H1 (cell line): ENCODE results near the gene CITED4. TPM values are rescaled to one million over a fixed set of nuclear protein-coding genes. Genes with fewer than 3 reads are reported as not detected.

Experiments
- CTCF ChIA-PET: fragments of 300-600 bp; sonication (Branson Sonifier 250); formaldehyde crosslinking; loops from one replicate; lab custom pipeline; 2021; ENCODE audit not compliant: partially characterized antibody; lab: Charles Lee
- POLR2A ChIA-PET: fragments of 300-600 bp; sonication (Branson Sonifier 250); formaldehyde crosslinking; loops from one replicate; lab custom pipeline; 2021; ENCODE audit warnings: inconsistent platforms; ENCODE audit not compliant: partially characterized antibody; lab: Charles Lee
- DNase-seq, 2 experiments: peaks; one replicate each; pipeline versions ENCODE4 v3.0.0 to v3.0.0-alpha.2; 2010 to 2022; ENCODE audit warnings: low spot score in 2 of 2, low read depth in 1 of 2, mixed read lengths in 1 of 2
- FAIRE-seq: peaks from 2 replicates; lab custom pipeline; 2011; peaks lifted over from hg19 to GRCh38; lab: Jason Lieb, UNC
- H2AFZ ChIP-seq: 2 replicates; pipeline ENCODE4 v1.8.1; 2012; ENCODE audit warnings: low read length, inconsistent platforms
- H2AK5ac ChIP-seq: 2 replicates; pipeline ENCODE4 v1.6.1; 2013; ENCODE audit warnings: low read depth, low read length
- H2BK120ac ChIP-seq: replicated peaks from 2 replicates; pipeline ENCODE3; 2013; ENCODE audit warnings: low read depth, low read length, inconsistent platforms
- H2BK12ac ChIP-seq: 2 replicates; pipeline ENCODE4 v1.6.1; 2013; ENCODE audit warnings: low read depth, low read length
- H2BK15ac ChIP-seq: 2 replicates; pipeline ENCODE4 v1.6.1; 2013; ENCODE audit warnings: low read length
- H2BK20ac ChIP-seq: 2 replicates; pipeline ENCODE4 v1.6.1; 2013; ENCODE audit warnings: low read length
- H2BK5ac ChIP-seq: 2 replicates; pipeline ENCODE4 v1.6.1; 2013; ENCODE audit warnings: low read depth, low read length
- H3K14ac ChIP-seq: 2 replicates; pipeline ENCODE4 v1.6.1; 2013; ENCODE audit warnings: inconsistent platforms; ENCODE audit not compliant: insufficient read length
- H3K18ac ChIP-seq: 2 replicates; pipeline ENCODE4 v1.6.1; 2013; ENCODE audit warnings: low read length; ENCODE audit errors: extremely low read depth
- H3K23ac ChIP-seq: 2 replicates; pipeline ENCODE4 v1.6.1; 2013; ENCODE audit warnings: inconsistent platforms; ENCODE audit not compliant: insufficient read length
- H3K23me2 ChIP-seq: 2 replicates; pipeline ENCODE4 v1.6.1; 2013; ENCODE audit warnings: low read depth, low read length
- H3K27ac ChIP-seq: 2 replicates; pipeline ENCODE4 v1.6.1; 2011; ENCODE audit warnings: low read depth, low read length, inconsistent platforms
- H3K27me3 ChIP-seq, 4 experiments: replicated peaks in 1 of 4; 1 replicate in 1 of 4; 2 replicates in 3 of 4; pipeline versions ENCODE4 v1.6.1 to v1.8.1; 2011 to 2013; ENCODE audit warnings: low read length in 3 of 4, mild to moderate bottlenecking in 3 of 4, inconsistent platforms in 2 of 4, mixed read lengths in 2 of 4, moderate library complexity in 1 of 4; ENCODE audit not compliant: control insufficient read depth in 3 of 4, insufficient read depth in 3 of 4; ENCODE audit errors: extremely low read depth in 1 of 4
- H3K36me3 ChIP-seq, 4 experiments: 2 replicates each; pipeline versions ENCODE4 v1.6.1 to v1.8.1; 2011 to 2013; ENCODE audit warnings: mild to moderate bottlenecking in 4 of 4, low read length in 3 of 4, moderate library complexity in 2 of 4, control low read depth in 1 of 4, inconsistent platforms in 1 of 4; ENCODE audit not compliant: insufficient read depth in 4 of 4, control insufficient read depth in 2 of 4
- H3K4ac ChIP-seq: replicated peaks from 2 replicates; pipeline ENCODE3; 2013; ENCODE audit warnings: low read length, low read depth, mixed read lengths, inconsistent platforms; ENCODE audit not compliant: insufficient read length
- H3K4me1 ChIP-seq, 4 experiments: replicated peaks in 1 of 4; 1 replicate in 1 of 4; 2 replicates in 3 of 4; pipeline versions ENCODE4 v1.6.1 to v1.8.1; 2011 to 2013; ENCODE audit warnings: low read length in 3 of 4, inconsistent platforms in 2 of 4, mixed read lengths in 1 of 4; ENCODE audit not compliant: insufficient read depth in 4 of 4, control insufficient read depth in 3 of 4
- H3K4me2 ChIP-seq, 2 experiments: 2 replicates each; pipeline versions ENCODE4 v1.6.1 to v1.8.1; 2011 to 2013; ENCODE audit warnings: low read depth in 2 of 2, low read length in 2 of 2, control low read depth in 1 of 2, inconsistent platforms in 1 of 2, mild to moderate bottlenecking in 1 of 2; ENCODE audit not compliant: insufficient read depth in 1 of 2
- H3K4me3 ChIP-seq, 4 experiments: fragments of 200-600, 300-600 bp in 1 of 4; sonication (generic), shearing (Covaris generic), sonication (Bioruptor Twin) in 1 of 4; 2 replicates each; pipeline versions ENCODE4 v1.5.1 to v1.8.1; 2011 to 2016; ENCODE audit warnings: low read length in 4 of 4, low read depth in 3 of 4, control low read depth in 2 of 4, inconsistent platforms in 2 of 4, mild to moderate bottlenecking in 2 of 4, mixed read lengths in 1 of 4, moderate library complexity in 1 of 4; ENCODE audit not compliant: insufficient read depth in 2 of 4; ENCODE audit errors: extremely low read depth in 1 of 4
- H3K56ac ChIP-seq: replicated peaks from 2 replicates; pipeline ENCODE3; 2013; ENCODE audit warnings: low read depth, mild to moderate bottlenecking, mixed read lengths, low read length, inconsistent platforms; ENCODE audit not compliant: insufficient read length
- H3K79me1 ChIP-seq: 2 replicates; pipeline ENCODE4 v1.6.1; 2013; ENCODE audit warnings: low read depth, low read length, control low read depth
- H3K79me2 ChIP-seq, 2 experiments: 2 replicates each; pipeline versions ENCODE4 v1.6.1 to v1.8.1; 2012 to 2013; ENCODE audit warnings: low read length in 2 of 2, mild to moderate bottlenecking in 2 of 2, inconsistent platforms in 1 of 2; ENCODE audit not compliant: insufficient read depth in 2 of 2, control insufficient read depth in 1 of 2
- H3K9ac ChIP-seq, 4 experiments: replicated peaks in 1 of 4; 1 replicate in 1 of 4; 2 replicates in 3 of 4; pipeline versions ENCODE4 v1.6.1 to v1.8.1; 2011 to 2013; ENCODE audit warnings: low read depth in 3 of 4, low read length in 3 of 4, control low read depth in 2 of 4, mild to moderate bottlenecking in 2 of 4, moderate library complexity in 2 of 4, inconsistent platforms in 1 of 4; ENCODE audit errors: extremely low read depth in 1 of 4
- H3K9me3 ChIP-seq, 2 experiments: 2 replicates each; pipeline versions ENCODE4 v1.6.1 to v1.8.1; 2012 to 2013; ENCODE audit warnings: mild to moderate bottlenecking in 2 of 2, moderate library complexity in 2 of 2, control low read depth in 1 of 2, inconsistent platforms in 1 of 2, low read depth in 1 of 2, low read length in 1 of 2, mixed read lengths in 1 of 2; ENCODE audit not compliant: insufficient read depth in 2 of 2
- H4K20me1 ChIP-seq, 2 experiments: replicated peaks in 1 of 2; 2 replicates each; pipeline versions ENCODE3 to v1.8.1; 2011 to 2013; ENCODE audit warnings: inconsistent platforms in 2 of 2, low read length in 2 of 2, mild to moderate bottlenecking in 1 of 2; ENCODE audit not compliant: insufficient read depth in 2 of 2, control insufficient read depth in 1 of 2
- H4K5ac ChIP-seq: 2 replicates; pipeline ENCODE4 v1.6.1; 2013; ENCODE audit warnings: low read length, low read depth, mixed read lengths, inconsistent platforms; ENCODE audit not compliant: insufficient read length
- H4K8ac ChIP-seq: 2 replicates; pipeline ENCODE4 v1.8.0; 2013; ENCODE audit warnings: mild to moderate bottlenecking, moderate library complexity, low read length, inconsistent platforms; ENCODE audit not compliant: insufficient read depth; ENCODE audit errors: extremely low read depth
- H4K91ac ChIP-seq: replicated peaks from 2 replicates; pipeline ENCODE3; 2013; ENCODE audit warnings: low read length, mixed read lengths, inconsistent platforms; ENCODE audit not compliant: insufficient read length
- BACH1 ChIP-seq: IDR thresholded peaks from 2 replicates; pipeline ENCODE4 v1.6.1; 2012; ENCODE audit warnings: low read length, improper control_type of control experiment
- BCL11A ChIP-seq, 2 experiments: IDR thresholded peaks; one replicate each; pipeline ENCODE4 v1.6.1; 2011; ENCODE audit warnings: low read depth in 2 of 2, low read length in 2 of 2, mild to moderate bottlenecking in 2 of 2
- CEBPB ChIP-seq: IDR thresholded peaks from 2 replicates; pipeline ENCODE4 v1.6.1; 2012; ENCODE audit warnings: low read depth, low read length
- CHD1 ChIP-seq: IDR thresholded peaks from 2 replicates; pipeline ENCODE4 v1.6.1; 2012; ENCODE audit warnings: low read depth, low read length, improper control_type of control experiment
- CREB1 ChIP-seq: IDR thresholded peaks from 2 replicates; pipeline ENCODE4 v1.6.1; 2012; ENCODE audit warnings: inconsistent platforms
- CTBP2 ChIP-seq: IDR thresholded peaks from 2 replicates; pipeline ENCODE4 v1.7.0; 2011; ENCODE audit warnings: borderline replicate concordance, mild to moderate bottlenecking, moderate library complexity, mixed read lengths, low read length; ENCODE audit not compliant: insufficient read depth, insufficient read length
- EZH2 ChIP-seq: fragments of 200-600 bp; sonication (generic); IDR thresholded peaks from 2 replicates; pipeline ENCODE4 v1.7.1; 2012; ENCODE audit warnings: low read depth, mild to moderate bottlenecking, moderate library complexity, low read length, inconsistent platforms; ENCODE audit not compliant: severe bottlenecking
- FOSL1 ChIP-seq: IDR thresholded peaks from 2 replicates; pipeline ENCODE4 v1.6.1; 2011; ENCODE audit warnings: mild to moderate bottlenecking, low read depth, low read length, moderate library complexity; ENCODE audit not compliant: insufficient read depth
- GABPA ChIP-seq: IDR thresholded peaks from 2 replicates; pipeline ENCODE4 v1.6.1; 2011; ENCODE audit warnings: mild to moderate bottlenecking, low read length, moderate library complexity, borderline replicate concordance; ENCODE audit not compliant: insufficient read depth
- POLR2AphosphoS5 ChIP-seq: IDR thresholded peaks from 2 replicates; pipeline ENCODE4 v1.6.1; 2011; ENCODE audit warnings: low read depth, low read length
- SP1 ChIP-seq: IDR thresholded peaks from 2 replicates; pipeline ENCODE4 v1.6.1; 2011; ENCODE audit warnings: low read depth, low read length
- TAF7 ChIP-seq: optimal IDR thresholded peaks from 2 replicates; pipeline ENCODE3; 2011; ENCODE audit warnings: low read depth, mild to moderate bottlenecking, inconsistent platforms, low read length, moderate library complexity, borderline replicate concordance
- TEAD4 ChIP-seq: IDR thresholded peaks from 2 replicates; pipeline ENCODE4 v1.6.1; 2012; ENCODE audit warnings: low read depth, low read length, inconsistent platforms, mixed read lengths
- ZNF274 ChIP-seq: IDR thresholded peaks from 2 replicates; pipeline ENCODE4 v1.7.0; 2012; ENCODE audit warnings: low read length, borderline replicate concordance; ENCODE audit errors: extremely low read depth
- WGBS, 2 experiments: shearing (Covaris generic) in 1 of 2; methylation state at CpG; one replicate each; pipeline versions ENCODE4 v1.1.6 to v1.1.7; 2013 to 2015; ENCODE audit warnings: low lambda C conversion rate in 2 of 2, mixed read lengths in 2 of 2, inconsistent platforms in 1 of 2, low coverage in 1 of 2, missing lambda C conversion rate in 1 of 2; ENCODE audit not compliant: insufficient replicate concordance in 2 of 2, insufficient coverage in 1 of 2, insufficient read length in 1 of 2; ENCODE audit errors: extremely low coverage in 1 of 2, missing lambda C conversion rate in 1 of 2; 5-methylcytosine and 5-hydroxymethylcytosine counted together
- polyA plus RNA-seq, 7 experiments: library from polyadenylated mRNA; depleted of rRNA in 3 of 7; stranded (reverse) in 5 of 7; unstranded in 2 of 7; fragments of >200 nt in 5 of 7; fragments of 200-250 nt in 2 of 7; gene quantifications; 1 replicate in 5 of 7; 2 replicates in 1 of 7; 4 replicates in 1 of 7; pipeline versions ENCODE4 v1.2.1 to v1.2.3, GENCODE V29; 2011 to 2013; ENCODE audit warnings: missing spikeins in 2 of 7, mixed read lengths in 2 of 7
- total RNA-seq: library from RNA; stranded (reverse); fragmentation: NEBNext Ultra II Directional; extraction: Animal tissue kit (Norgen Biotek cat#: 25700); gene quantifications from 2 replicates; pipeline ENCODE4 v1.2.1, GENCODE V29; 2021

CITED4 gene
- total and polyA plus RNA-seq, 2 of the 8 experiments (the other 6 are each of a cell fraction or from before 2014, with no cell fraction given), result 5.4 to 16.3 TPM

- Histone ChIP-seq H4K8ac (no peak overlapping the region), H3K23me2 (peaks cover 6% of the 10 kb centered on the region; the same call in 1 of the 2 replicates), H3K27me3 (peaks cover 0 to 16% (median 5%) of the 10 kb centered on the region in 4 experiments; a peak in 5 of 7 replicates), H2BK15ac (peak overlapping the region; percentile 72; the same call in 1 of the 2 replicates), H3K14ac (no peak overlapping the region), H3K56ac (no peak overlapping the region), H3K18ac (no peak overlapping the region), H2BK5ac (no peak overlapping the region), H3K79me2 (no peaks in the 10 kb centered on the region), H2AFZ (peak overlapping the region; percentile 84; the same call in 1 of the 2 replicates), H3K4me2 (no peak overlapping the region), H3K23ac (no peak overlapping the region), H4K20me1 (no peaks in the 10 kb centered on the region), H3K4me3 (no peak overlapping the region), H4K5ac (no peak overlapping the region), H3K79me1 (no peaks in the 10 kb centered on the region), H2BK20ac (peak overlapping the region; percentile 72; the same call in 1 of the 2 replicates), H3K9ac (no peak overlapping the region), H3K9me3 (no peaks in the 10 kb centered on the region), H2BK12ac (peak overlapping the region; percentile 39; the same call in 1 of the 2 replicates), H3K27ac (no peak overlapping the region), H2AK5ac (no peak overlapping the region), H4K91ac (no peak overlapping the region), H3K4ac (no peak overlapping the region), H3K36me3 (no peaks in the 10 kb centered on the region), H2BK120ac (no peak overlapping the region), H3K4me1 (no peaks in the 10 kb centered on the region)
- WGBS, 2 experiments, result 85% methylated on average over 7 of the region's 7 CpGs; no CpG with 5 or more reads in 1 of the 2 experiments
- POLR2A ChIA-PET, result no interaction called here
- CTCF ChIA-PET, result interaction anchor here (0.9 to 1.2 kb wide), 3 partner anchors 22 to 62 kb away, joined by 3 read pairs; no protein-coding TSS in a partner anchor
- DNase-seq (no peak), FAIRE-seq (no peak)
- TF ChIP-seq EZH2 (no peak), CREB1 (no peak), CEBPB (no peak), CTBP2 (no peak), GABPA (no peak), BACH1 (no peak), CHD1 (no peak), SP1 (no peak), TAF7 (no peak), POLR2AphosphoS5 (no peak), ZNF274 (no peak), TEAD4 (no peak), FOSL1 (no peak), BCL11A (IDR thresholded peaks at IDR 0.05; ENCODE audit: low read depth in 2 of 2, low read length in 2 of 2) (no peak)
Measured at GRCh38 chr1:40886318-40887011, 24.3 kb upstream of the CITED4 start.
